GM18951 (cell line): ENCODE data around the gene VPS26A.

Source experiments
- POLR2A ChIP-seq: IDR thresholded peaks from 4 replicates; pipeline ENCODE4 v1.6.1; 2011; ENCODE audit warnings: mild to moderate bottlenecking; ENCODE audit not compliant: insufficient read length, insufficient read depth; ENCODE audit errors: extremely low read depth
- in situ Hi-C: fragments of 300-500 bp; cut with MboI; formaldehyde crosslinking; loops from one replicate; pipeline ENCODE4 v1.12.0; 2022; ENCODE audit warnings: low sequenced_read_pairs, mixed read lengths, inconsistent platforms; ENCODE audit not compliant: unreplicated experiment

The VPS26A gene

GRCh38 chr10:69091143-69091651 lies 32.8 kb upstream of the VPS26A start:
- no peak for TF ChIP-seq POLR2A
- in situ Hi-C loops: loop anchor here (5.0 kb wide), 1 partner anchor 74 kb away; no protein-coding TSS in a partner anchor

GRCh38 chr10:69092959-69093850 lies 30.8 kb upstream of the VPS26A start:
- TF ChIP-seq POLR2A: no peak
- in situ Hi-C loops: loop anchor here (5.0 kb wide), 1 partner anchor 76 kb away; no protein-coding TSS in a partner anchor

- in situ Hi-C loops: loop anchor here (5.0 kb wide), 1 partner anchor 77 kb away; no protein-coding TSS in a partner anchor
- TF ChIP-seq POLR2A: no peak
Observed at GRCh38 chr10:69093933-69094332, 30.0 kb upstream of the VPS26A start.

GRCh38 chr10:69096045-69096444 lies 27.9 kb upstream of the VPS26A start:
- peak; percentile 1 for TF ChIP-seq POLR2A
- in situ Hi-C loops: no loop called here

GRCh38 chr10:69097729-69098128 lies 26.2 kb upstream of the VPS26A start:
- no peak for TF ChIP-seq POLR2A
- in situ Hi-C loops: no loop called here

- in situ Hi-C loops: no loop called here
- peak; percentile 23 for TF ChIP-seq POLR2A
Observed at GRCh38 chr10:69100136-69100872, 23.7 kb upstream of the VPS26A start.

GRCh38 chr10:69101451-69102095 lies 22.4 kb upstream of the VPS26A start:
- in situ Hi-C loops: no loop called here
- TF ChIP-seq POLR2A: peak; percentile 12

- TF ChIP-seq POLR2A: no peak
- in situ Hi-C loops: no loop called here
Observed at GRCh38 chr10:69102440-69102839, 21.5 kb upstream of the VPS26A start.

- in situ Hi-C loops: no loop called here
- TF ChIP-seq POLR2A: no peak
Observed at GRCh38 chr10:69103784-69104183, 20.2 kb upstream of the VPS26A start.

- in situ Hi-C loops: no loop called here
Observed at GRCh38 chr10:69104994-69105790, 18.8 kb upstream of the VPS26A start.

GRCh38 chr10:69107176-69107490 lies 16.8 kb upstream of the VPS26A start:
- no peak for TF ChIP-seq POLR2A
- in situ Hi-C loops: no loop called here

More at GRCh38 chr10:69104994-69105790, 18.8 kb upstream of the VPS26A start:
- no peak for TF ChIP-seq POLR2A

GRCh38 chr10:69107699-69108098 lies 16.3 kb upstream of the VPS26A start:
- no peak for TF ChIP-seq POLR2A
- in situ Hi-C loops: no loop called here
